ENCODE measurements around the gene ZMYND11. TPM values are rescaled to one million over a fixed set of nuclear protein-coding genes. Genes with fewer than 3 reads are reported as not detected.

ZMYND11 gene
- total and polyA plus RNA-seq, 2 of the 13 experiments (the other 11 are each of a cell fraction or from before 2014, with no cell fraction given) = 17.5 to 38.7 TPM

- TF ChIP-seq SRY (CRISPR knock-in tag; IDR thresholded peaks at IDR 0.05) (no peak), TRIM24 (CRISPR knock-in tag; IDR thresholded peaks at IDR 0.05) (no peak), FOXA1 (IDR thresholded peaks at IDR 0.05) (no peak), FOXA1 (CRISPR knock-in tag; IDR thresholded peaks at IDR 0.05) (0 out of 2 replicates have a peak, but pooled peaks have one; percentile 44), MEIS2 (CRISPR knock-in tag; IDR thresholded peaks at IDR 0.05) (no peak), ZNF354B (CRISPR knock-in tag; IDR thresholded peaks at IDR 0.05) (no peak)
Observed at GRCh38 chr10:90161-90560, 45.1 kb upstream of the ZMYND11 start (continued).

- ATAC-seq = peak; percentile 15; the same call in 1 of the 3 replicates
- no peaks in the 10 kb centered on the region; a peak in 2 of 5 replicates for H3K27me3 ChIP-seq (ENCODE audit: control insufficient read depth in 1 of 2, insufficient read depth in 2 of 2, low read length in 2 of 2)
- CTCF ChIA-PET (ENCODE audit: low intra/inter-chr PET ratio, low total read pairs) = no interaction called here
- TF ChIP-seq, protein P1, sequence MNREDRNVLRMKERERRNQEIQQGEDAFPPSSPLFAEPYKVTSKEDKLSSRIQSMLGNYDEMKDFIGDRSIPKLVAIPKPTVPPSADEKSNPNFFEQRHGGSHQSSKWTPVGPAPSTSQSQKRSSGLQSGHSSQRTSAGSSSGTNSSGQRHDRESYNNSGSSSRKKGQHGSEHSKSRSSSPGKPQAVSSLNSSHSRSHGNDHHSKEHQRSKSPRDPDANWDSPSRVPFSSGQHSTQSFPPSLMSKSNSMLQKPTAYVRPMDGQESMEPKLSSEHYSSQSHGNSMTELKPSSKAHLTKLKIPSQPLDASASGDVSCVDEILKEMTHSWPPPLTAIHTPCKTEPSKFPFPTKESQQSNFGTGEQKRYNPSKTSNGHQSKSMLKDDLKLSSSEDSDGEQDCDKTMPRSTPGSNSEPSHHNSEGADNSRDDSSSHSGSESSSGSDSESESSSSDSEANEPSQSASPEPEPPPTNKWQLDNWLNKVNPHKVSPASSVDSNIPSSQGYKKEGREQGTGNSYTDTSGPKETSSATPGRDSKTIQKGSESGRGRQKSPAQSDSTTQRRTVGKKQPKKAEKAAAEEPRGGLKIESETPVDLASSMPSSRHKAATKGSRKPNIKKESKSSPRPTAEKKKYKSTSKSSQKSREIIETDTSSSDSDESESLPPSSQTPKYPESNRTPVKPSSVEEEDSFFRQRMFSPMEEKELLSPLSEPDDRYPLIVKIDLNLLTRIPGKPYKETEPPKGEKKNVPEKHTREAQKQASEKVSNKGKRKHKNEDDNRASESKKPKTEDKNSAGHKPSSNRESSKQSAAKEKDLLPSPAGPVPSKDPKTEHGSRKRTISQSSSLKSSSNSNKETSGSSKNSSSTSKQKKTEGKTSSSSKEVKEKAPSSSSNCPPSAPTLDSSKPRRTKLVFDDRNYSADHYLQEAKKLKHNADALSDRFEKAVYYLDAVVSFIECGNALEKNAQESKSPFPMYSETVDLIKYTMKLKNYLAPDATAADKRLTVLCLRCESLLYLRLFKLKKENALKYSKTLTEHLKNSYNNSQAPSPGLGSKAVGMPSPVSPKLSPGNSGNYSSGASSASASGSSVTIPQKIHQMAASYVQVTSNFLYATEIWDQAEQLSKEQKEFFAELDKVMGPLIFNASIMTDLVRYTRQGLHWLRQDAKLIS (CRISPR knock-in tag; IDR thresholded peaks at IDR 0.05) = no peak
- TF ChIP-seq ZKSCAN5 (CRISPR knock-in tag; IDR thresholded peaks at IDR 0.05) (no peak), CBFB (CRISPR knock-in tag; IDR thresholded peaks at IDR 0.05) (no peak), NFIB (CRISPR knock-in tag; IDR thresholded peaks at IDR 0.05; ENCODE audit: borderline replicate concordance) (no peak), PAF1 (CRISPR knock-in tag; IDR thresholded peaks at IDR 0.05) (no peak), PHB2 (IDR thresholded peaks at IDR 0.05; ENCODE audit: partially characterized antibody) (no peak), ZNF747 (CRISPR knock-in tag; IDR thresholded peaks at IDR 0.05; ENCODE audit: borderline replicate concordance) (no peak), FOXP1 (IDR thresholded peaks at IDR 0.05) (no peak), FOXP1 (CRISPR knock-in tag; IDR thresholded peaks at IDR 0.05) (no peak), ELF4 (CRISPR knock-in tag; IDR thresholded peaks at IDR 0.05; ENCODE audit: borderline replicate concordance) (no peak)
- TF ChIP-seq, protein P2, sequence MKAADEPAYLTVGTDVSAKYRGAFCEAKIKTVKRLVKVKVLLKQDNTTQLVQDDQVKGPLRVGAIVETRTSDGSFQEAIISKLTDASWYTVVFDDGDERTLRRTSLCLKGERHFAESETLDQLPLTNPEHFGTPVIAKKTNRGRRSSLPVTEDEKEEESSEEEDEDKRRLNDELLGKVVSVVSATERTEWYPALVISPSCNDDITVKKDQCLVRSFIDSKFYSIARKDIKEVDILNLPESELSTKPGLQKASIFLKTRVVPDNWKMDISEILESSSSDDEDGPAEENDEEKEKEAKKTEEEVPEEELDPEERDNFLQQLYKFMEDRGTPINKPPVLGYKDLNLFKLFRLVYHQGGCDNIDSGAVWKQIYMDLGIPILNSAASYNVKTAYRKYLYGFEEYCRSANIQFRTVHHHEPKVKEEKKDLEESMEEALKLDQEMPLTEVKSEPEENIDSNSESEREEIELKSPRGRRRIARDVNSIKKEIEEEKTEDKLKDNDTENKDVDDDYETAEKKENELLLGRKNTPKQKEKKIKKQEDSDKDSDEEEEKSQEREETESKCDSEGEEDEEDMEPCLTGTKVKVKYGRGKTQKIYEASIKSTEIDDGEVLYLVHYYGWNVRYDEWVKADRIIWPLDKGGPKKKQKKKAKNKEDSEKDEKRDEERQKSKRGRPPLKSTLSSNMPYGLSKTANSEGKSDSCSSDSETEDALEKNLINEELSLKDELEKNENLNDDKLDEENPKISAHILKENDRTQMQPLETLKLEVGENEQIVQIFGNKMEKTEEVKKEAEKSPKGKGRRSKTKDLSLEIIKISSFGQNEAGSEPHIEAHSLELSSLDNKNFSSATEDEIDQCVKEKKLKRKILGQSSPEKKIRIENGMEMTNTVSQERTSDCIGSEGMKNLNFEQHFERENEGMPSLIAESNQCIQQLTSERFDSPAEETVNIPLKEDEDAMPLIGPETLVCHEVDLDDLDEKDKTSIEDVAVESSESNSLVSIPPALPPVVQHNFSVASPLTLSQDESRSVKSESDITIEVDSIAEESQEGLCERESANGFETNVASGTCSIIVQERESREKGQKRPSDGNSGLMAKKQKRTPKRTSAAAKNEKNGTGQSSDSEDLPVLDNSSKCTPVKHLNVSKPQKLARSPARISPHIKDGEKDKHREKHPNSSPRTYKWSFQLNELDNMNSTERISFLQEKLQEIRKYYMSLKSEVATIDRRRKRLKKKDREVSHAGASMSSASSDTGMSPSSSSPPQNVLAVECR (CRISPR knock-in tag; IDR thresholded peaks at IDR 0.05; ENCODE audit: borderline replicate concordance) = no peak
Observed at GRCh38 chr10:91313-91712, 43.9 kb upstream of the ZMYND11 start.

More at GRCh38 chr10:91313-91712, 43.9 kb upstream of the ZMYND11 start:
- H3K27ac ChIP-seq (ENCODE audit: extremely low read length, insufficient read depth, low read length) = no peak overlapping the region
- H3K4me1 ChIP-seq (ENCODE audit: insufficient read depth, low read length) = peaks cover 32% of the 10 kb centered on the region
- FAIRE-seq (no peak), DNase-seq (ENCODE audit: low spot score) (no peak)
- intact Hi-C loops (cut with micrococcal nuclease; ENCODE audit: unreplicated experiment) = no loop called here
- peaks cover 21% of the 10 kb centered on the region for H3K9me3 ChIP-seq (ENCODE audit: low read length)
- H3K36me3 ChIP-seq (replicated peaks in 1 of 2; ENCODE audit: control insufficient read depth in 1 of 2, insufficient read depth in 2 of 2, low read length in 2 of 2) = no peaks in the 10 kb centered on the region
- no peak overlapping the region for H2AFZ ChIP-seq (ENCODE audit: low read length)
- in situ Hi-C loops (cut with HindIII; ENCODE audit: extremely low pct_ligation_motif_present, low pct_unique_long_range_greater_than_20kb) = no loop called here
- H4K20me1 ChIP-seq (ENCODE audit: insufficient read depth, low read length) = no peaks in the 10 kb centered on the region
- no peaks in the 10 kb centered on the region for H3K79me2 ChIP-seq (ENCODE audit: insufficient read depth, low read length)
- no peak overlapping the region for H3K4me3 ChIP-seq (replicated peaks in 1 of 3; ENCODE audit: insufficient read depth in 1 of 3, low read depth in 2 of 3, low read length in 3 of 3)
- 43% methylated on average over 5 of the region's 8 CpGs for WGBS (ENCODE audit: low lambda C conversion rate)
- no peak overlapping the region for H3K9ac ChIP-seq (ENCODE audit: insufficient read depth, low read depth, low read length)
- POLR2A ChIA-PET = no interaction called here
- no peak overlapping the region for H3K4me2 ChIP-seq (ENCODE audit: low read depth, low read length)
- BruUV-seq (replicated peaks) = no TSS peak

Data from HepG2 (cell line).